CD4-positive, alpha-beta T cell treated with Interleukin-21 for 1 hour (primary cell): Measurements from ENCODE around the gene ERN1.

Experiments used
- DNase-seq: peaks from one replicate; pipeline ENCODE4 v3.0.0-alpha.2; 2020

Gene ERN1

GRCh38 chr17:64083093-64083492 lies 46.9 kb downstream of the ERN1 start:
- no peak for DNase-seq

DNA sequence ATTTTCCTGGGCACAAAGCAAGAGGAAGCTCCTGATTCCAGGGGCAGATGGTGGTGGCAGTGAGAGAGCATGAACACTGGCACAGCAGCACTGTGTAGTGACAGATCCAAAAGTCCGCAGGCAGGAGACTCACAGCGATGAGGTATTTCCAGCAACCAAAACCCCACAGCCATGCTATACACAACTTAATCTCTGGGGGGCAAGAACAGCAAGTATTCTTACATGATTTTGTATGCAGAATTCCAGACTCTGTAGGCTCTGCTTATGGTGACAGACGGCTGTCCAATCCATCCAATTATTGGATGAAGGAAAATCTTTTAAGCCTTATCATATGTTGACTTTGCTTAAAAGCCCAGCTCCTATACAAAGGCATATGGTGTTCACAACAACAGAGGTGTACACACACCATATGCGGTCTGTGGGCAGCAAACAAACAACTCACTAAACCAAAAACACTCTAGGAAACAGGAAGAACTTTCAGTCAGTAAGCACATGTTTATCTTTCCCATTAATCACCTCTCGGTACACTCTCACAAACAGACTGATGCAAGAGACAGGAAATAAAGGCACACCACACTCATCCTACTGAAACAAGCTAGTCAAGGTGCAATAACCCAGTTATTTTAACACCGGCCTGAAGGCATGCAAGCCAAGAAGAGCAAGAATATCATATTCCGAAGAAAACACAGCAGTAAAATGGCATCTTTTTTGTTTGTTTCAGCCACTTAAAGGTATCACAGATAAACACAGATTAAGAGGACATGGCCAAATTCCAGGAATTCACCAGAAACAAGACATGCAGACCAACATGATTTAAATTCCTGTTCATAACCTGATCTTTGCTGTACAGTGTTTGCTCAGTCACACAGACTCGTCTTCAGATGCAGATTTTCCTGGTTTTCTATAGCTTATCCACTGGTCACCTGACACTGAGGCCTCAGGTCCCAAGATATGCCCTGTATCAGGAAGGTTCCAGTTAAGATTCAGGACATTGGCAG lies 47.8 kb downstream of the ERN1 start:
- peak; percentile 63 for DNase-seq

DNA sequence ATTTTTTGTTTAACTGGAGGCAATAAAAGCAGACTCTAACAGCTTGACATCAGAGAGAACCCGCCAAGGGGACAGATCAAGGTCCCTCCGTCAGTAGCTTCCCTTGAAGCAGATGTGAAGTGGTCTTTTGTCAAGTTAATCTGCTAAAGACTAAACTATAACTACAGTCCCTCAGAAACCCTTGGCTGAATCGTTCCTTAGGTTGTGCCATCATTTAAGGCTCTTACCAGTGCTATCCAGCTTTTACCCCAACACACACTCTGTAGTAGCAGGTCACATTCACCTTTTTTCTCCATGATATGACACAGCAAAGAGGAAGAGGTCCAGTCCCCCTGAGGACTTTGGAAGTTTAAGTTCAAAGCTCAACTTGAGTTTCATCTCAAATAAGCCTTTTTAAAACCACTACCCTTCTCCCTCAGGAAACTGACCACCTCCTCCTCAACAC lies 49.7 kb downstream of the ERN1 start:
- DNase-seq = no peak

DNA sequence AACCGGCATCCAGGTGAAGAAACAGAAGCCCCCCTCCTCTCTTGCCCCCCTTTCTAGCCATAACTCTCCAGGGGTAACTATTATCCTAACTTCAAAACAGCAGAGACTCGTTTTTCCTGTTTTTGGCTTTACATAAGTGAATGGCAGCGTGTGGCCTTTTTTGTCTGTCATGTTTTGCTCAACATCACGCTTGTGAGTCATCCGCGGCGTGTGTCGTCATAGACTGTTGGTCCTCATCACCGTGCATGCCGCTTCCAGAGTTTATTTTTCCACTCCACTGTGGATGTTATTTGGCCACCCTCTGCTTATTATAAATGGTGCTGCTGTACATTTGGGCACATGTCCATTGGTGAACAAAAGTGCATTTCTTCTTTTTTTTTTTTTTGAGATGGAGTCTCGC lies 52.6 kb downstream of the ERN1 start:
- no peak for DNase-seq

DNA sequence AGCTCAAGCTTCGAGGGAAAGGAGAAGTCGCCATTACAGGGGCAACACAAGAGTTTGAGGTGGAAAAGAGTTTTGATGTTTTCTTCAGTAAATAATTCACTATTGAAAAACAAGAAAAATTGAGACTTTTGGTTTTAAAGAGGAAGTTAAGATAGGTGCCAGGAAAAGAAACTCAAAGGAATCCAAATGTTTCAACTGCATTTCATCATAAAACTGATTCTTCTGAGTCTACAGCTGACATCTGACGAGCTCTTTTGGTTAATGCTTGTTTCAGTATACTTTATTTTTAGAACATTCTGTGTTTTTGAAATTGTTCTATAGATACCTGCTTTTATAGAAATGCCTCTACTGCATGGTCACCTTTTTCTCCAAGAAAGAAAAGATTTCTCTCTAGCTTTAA lies 54.0 kb downstream of the ERN1 start:
- no peak for DNase-seq

DNA sequence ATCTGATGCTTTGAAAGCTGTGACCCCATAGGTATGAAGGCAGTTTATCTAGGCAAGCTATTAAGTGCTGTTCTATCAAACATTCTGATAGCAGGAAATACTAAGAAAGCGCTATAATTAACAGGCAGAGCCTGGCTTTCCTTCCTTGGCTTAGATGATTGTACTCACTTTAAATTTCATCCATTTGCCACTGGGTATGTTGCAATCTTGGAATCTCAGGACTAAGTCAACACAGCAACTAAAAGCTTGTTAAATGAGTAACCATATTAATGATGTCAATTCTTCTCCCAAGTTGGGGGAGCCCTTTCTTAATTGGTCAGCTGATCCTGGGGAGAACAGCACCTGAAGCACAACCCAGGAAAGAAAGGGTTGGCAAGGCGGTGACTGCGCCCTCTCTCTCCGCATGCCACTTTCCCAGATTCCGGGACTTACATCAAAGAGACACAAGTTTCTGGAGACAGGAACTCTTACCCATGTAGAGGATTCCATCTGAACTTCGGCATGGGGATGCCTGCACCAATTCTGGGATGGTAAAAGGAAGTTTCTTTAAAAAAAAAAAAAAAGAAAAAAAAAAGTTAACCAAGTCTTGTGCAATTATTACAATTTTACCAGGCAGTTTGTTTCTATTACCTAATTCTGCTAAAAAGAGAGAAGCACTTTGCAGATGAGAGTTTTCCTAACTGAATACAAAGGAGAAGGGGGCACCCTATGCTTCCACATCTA lies 55.1 kb downstream of the ERN1 start:
- DNase-seq = no peak

DNA sequence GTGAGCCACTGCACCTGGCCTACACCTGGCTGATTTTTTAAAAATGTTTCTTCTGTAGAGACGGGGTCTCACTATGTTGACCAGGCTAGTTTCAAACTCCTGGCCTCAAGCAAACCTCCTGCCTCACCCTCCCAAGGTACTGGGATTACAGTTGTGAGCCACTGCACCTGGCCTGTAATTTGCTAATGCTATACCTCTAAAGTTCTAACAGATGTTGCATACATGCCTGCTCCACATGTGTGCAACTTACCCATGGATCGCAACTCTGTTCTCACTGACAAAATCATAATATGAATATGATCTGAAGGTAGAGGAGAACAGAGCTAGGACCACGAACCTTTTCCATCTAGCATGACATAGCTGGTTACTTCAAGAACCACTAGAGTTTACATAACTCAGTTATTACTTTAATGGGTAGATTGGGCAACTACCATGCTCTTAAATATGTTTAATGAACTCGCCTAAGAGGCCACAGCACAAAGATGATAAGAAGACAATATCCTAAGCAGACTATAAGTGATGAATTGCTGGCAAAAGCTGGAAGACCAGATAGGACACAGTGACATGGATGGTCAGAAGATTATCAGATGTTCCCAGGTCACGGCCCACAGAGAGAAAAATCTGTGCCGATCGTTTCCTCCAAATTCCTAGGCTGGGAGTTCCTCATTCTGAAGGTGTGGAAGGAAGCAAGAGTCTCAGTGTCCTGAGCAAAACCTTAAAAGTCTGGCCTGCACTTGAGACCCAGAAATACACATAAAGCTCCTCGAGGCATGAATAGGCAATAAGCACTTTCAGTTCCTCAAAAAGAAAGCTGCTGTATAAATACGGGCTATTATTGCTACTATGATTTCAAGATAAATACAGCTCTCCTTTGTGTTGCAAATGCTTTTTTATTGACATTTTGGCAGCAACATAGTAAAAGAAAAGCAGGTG lies 55.9 kb downstream of the ERN1 start:
- DNase-seq = no peak

DNA sequence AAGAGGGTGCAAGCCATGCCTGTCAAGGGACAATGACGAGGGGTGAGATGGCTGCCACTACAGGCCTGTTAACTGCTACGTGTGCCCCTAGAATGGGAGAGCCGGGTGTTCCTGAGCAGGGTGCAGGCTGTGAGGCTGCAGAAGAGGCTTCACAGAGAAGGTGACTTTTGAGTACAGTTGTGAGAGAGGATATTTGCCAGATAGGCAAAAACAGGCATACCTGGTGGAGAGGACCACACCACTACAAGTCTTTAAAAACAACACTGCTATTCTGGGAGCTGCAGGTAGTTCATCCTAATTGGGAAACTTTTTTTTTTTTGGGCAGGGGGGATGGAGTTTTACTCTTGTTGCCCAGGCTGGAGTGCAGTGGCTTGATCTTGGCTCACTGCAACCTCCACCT lies 58.8 kb downstream of the ERN1 start:
- DNase-seq = no peak

GRCh38 chr17:64070213-64070612 lies 59.7 kb downstream of the ERN1 start:
- DNase-seq = no peak

DNA sequence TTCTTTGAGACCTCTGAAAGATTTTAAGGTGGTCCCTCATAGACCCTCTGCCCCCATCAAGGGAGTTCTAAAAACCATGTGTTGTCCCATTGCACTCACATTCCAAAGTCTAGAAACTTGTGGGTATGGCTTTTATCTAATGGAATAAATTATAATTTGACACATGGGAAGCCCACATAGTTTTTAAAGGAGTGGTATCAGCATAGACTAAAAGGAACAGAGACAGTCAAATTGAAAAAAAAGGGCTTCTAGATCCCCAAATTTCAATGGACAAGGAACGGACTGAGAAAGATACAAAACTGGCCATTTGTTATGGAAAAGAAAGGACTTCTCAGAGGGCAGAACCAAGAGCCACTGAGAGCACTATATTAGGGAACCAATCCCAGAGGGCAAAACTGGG lies 60.8 kb downstream of the ERN1 start:
- no peak for DNase-seq

DNA sequence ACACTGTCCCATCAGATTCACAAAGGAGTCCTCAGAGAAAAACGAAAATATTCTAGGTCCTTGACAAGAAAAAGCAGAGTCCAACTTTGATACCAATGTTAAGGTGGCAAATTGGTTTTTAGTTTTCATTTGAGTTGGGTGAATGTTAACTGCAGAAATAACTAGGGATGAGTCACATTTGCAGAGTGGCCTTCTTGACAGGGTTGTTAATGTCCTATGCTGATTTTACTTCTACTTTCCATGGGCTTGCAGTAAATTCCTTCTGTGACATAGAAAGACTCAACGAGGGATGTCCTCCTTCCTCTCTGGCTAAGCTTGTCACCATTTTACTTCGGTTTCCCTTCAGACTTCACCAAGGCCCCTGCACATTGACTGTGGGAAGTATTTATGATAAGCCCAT lies 62.3 kb downstream of the ERN1 start:
- DNase-seq = no peak

GRCh38 chr17:64066716-64067115 lies 63.2 kb downstream of the ERN1 start:
- DNase-seq = peak; percentile 72

DNA sequence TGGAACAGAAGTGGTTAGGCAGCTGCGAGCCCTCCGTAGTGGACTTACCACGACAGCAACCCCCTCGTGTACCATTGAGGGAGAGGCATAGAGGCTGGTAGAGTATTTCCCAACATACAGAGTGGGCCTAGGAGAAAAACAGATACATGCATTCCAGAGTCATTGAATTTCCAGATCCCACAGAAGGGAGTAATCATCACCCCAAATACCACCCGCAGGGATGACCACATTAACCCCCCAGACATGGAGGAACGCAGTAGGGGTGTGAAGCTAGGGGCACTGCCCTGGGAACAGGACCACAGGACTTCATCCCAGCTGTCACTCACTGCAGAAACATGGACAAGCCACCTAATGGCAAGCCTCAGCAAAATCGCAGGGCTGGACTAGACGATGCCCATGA lies 64.8 kb downstream of the ERN1 start:
- no peak for DNase-seq

DNA sequence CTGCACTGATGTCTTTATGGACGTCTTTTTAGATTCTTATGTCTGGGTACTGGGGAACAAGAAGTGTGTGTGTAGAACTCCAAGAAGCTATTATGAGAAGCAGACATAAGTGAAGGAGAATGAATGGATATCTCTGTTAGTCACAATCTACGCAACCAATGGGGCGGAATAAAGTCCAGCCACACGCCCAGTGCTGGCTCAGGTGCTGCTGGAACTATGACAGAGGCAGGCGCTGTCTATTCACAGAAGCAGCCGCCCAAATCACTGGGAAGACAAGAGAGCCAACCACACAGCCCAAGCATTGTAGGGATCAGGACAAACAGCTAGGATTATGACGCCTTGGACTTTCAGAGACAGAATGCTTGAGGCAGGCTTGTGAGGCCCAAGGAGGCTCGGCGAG lies 65.6 kb downstream of the ERN1 start:
- no peak for DNase-seq

DNA sequence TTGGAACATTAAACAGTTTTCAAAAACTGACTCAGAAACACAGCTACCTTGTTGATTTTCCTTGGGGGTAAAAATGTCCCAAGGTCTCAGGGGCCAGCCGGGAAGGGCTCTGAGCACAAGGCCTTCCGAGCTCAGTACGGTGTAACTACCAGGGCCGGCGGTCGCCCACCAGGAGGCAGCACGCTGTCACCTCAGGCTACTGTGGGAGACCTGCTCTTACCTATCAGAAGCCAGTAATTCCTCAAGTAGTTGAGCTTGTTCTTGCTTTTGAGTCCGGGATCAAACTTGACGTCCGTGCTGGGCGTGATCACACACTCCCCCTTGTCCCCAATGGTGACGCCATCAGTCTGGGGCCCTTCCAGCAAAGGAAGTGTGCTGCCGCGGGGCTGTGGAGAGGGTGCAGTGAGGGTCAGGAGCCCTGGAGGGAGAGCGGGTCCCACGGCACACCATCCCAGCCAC lies 66.1 kb downstream of the ERN1 start:
- peak; percentile 56 for DNase-seq

DNA sequence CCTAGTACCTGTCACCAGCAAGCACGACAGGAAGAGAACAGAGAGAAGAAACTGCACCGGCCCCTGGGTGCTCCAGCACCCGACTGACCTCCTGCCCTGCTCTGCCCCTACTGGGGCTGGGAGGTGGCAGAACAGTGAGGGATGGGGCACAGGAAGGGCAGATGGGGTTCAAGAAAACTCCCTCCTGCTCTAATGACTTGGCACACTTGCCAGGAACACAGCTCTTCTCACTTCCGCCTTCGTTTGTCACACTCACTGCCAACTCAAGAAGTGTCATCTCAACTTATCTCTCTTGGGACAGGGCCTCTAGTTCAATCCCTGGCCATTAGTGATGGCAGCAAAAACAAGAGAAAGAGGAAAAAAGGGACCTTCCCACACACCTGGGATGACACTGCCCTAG lies 66.9 kb downstream of the ERN1 start:
- DNase-seq = peak; percentile 48

DNA sequence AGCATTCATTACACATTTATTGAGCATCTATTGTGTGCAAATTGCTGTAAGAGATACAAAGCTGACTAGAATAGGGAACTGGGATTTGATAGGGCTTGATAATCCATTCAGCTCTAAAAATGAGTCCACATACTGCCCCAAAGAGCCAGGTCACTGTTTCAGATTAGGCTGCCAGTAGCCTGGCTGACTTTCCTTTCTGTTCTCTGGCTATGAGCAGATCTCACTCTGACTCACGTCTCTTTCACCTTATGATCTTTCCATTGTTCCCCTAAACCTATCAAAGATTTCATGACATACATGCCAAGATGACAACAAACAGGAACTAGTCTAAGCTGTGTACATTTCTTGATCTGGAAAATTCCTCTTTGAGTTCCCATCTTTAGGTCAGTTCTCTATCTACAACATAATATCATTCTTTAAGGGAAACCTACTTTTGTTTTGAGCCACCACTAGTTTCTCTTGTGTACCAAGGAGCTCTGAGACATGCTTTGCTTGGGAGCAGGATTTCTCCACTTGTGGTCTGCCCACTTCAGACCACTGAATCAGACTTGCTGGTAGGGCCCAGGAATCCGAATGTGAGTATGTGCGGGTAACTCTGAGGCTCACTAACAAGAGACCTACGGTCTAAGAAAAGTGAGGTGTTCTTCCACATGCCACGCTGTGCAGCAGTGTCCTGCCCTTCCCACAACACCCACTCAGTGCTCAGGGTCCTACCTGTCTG lies 68.6 kb downstream of the ERN1 start:
- DNase-seq = no peak

DNA sequence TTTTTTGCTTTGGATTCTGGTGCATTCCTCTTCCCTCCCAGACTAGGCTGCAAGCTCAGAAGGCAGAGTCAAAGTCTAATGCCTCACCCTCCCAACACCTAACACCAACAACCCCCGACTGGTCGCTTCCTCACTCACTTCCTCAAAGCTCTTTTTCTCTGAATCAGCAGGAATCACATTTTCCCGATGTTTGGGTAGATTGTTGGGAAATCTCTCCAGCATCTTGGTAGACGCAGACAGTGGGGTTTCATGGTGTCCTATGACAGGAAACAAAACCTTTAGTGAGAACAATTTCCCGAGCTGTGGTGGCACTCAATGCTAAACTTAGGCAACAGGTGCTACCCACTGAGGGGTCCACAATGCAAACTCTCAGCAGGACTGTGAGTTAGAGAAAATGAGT lies 69.6 kb downstream of the ERN1 start:
- DNase-seq = no peak

- no peak for DNase-seq
Measured at GRCh38 chr17:64059756-64060155, 70.2 kb downstream of the ERN1 start.

GRCh38 chr17:64058621-64059020 lies 71.3 kb downstream of the ERN1 start:
- DNase-seq = no peak

GRCh38 chr17:64057701-64058263 lies 72.2 kb downstream of the ERN1 start:
- no peak for DNase-seq
